Stomach (tissue), 4 donors: ENCODE data around the gene BCOR.

ENCODE experiments used
- EP300 ChIP-seq: sonication (generic); formaldehyde crosslinking; IDR thresholded peaks from one replicate; pipeline ENCODE4 v1.6.1; 2017; ENCODE audit warnings: antibody characterized with exemption
- POLR2A ChIP-seq, 4 donors: fragments of 450-650 bp; IDR thresholded peaks; one replicate each; pipeline ENCODE4 v1.6.1; 2016; ENCODE audit warnings: antibody characterized with exemption in 4 of 4, control low read depth in 2 of 4, mild to moderate bottlenecking in 1 of 4, moderate library complexity in 1 of 4

GRCh38 chrX:40047485-40047884, 50.3 kb downstream of the BCOR start:
- TF ChIP-seq EP300 (no peak), POLR2A (IDR thresholded peaks at IDR 0.05) (no peak)
